Measurements from ENCODE around the gene APBA1. TPM values are rescaled to one million over a fixed set of nuclear protein-coding genes. Genes with fewer than 3 reads are reported as not detected.

Gene APBA1
- total and polyA plus RNA-seq, 2 of the 8 experiments (the other 6 are each of a cell fraction or from before 2014, with no cell fraction given): 0.36 to 0.60 TPM

DNA sequence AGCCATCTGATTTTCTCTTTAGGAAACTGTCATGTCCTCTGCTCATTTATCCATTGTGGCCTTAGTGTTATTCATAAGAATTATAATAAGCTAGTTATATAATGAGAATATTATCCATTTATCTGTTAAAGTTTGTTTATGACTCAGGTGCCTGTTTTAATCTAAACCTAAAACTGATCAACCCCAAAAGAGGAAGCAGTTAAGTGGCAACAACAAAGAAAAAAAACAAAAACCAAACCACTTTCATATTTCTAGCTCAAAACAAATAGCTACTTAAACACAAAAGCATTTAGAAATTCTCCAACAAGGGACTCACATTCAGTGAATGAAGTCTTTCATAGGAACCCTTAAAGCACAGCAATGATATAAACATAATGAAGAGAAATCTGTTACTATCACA is 116.4 kb downstream of the APBA1 start (continued):
- no peak for TF ChIP-seq CHD7 (IDR thresholded peaks at IDR 0.05; ENCODE audit: insufficient replicate concordance, low read length)
- no peak for TF ChIP-seq GABPA (IDR thresholded peaks at IDR 0.05; ENCODE audit: borderline replicate concordance, insufficient read depth, low read length)
- no peak for TF ChIP-seq RFX5 (IDR thresholded peaks at IDR 0.05; ENCODE audit: borderline replicate concordance, low read depth, low read length)
- TF ChIP-seq JUN (IDR thresholded peaks at IDR 0.05; ENCODE audit: low read depth, low read length): no peak
- no peak for TF ChIP-seq POLR2A (IDR thresholded peaks at IDR 0.05; ENCODE audit: control extremely low read depth in 1 of 2, low read depth in 2 of 2, low read length in 2 of 2)
- no peak for TF ChIP-seq ASH2L (IDR thresholded peaks at IDR 0.05; ENCODE audit: low read length)
- TF ChIP-seq CBX8 (IDR thresholded peaks at IDR 0.05; ENCODE audit: borderline replicate concordance, low read depth, low read length): no peak

Measured in H1 (cell line).